HEK293 (cell line): Measurements from ENCODE around the gene SPATA2L.

Experiments
- CTCF ChIA-PET: fragments of 350-600 bp; formaldehyde crosslinking; extraction: SDS; loops from one replicate; lab custom pipeline; 2021; ENCODE audit warnings: antibody characterized with exemption; lab: Yijun Ruan, JAX
- POLR2A ChIA-PET: fragments of 300-600 bp; formaldehyde crosslinking; extraction: SDS; loops from one replicate; lab custom pipeline; 2020; ENCODE audit warnings: antibody characterized with exemption, inconsistent platforms; lab: Yijun Ruan, JAX
- H3K27ac ChIP-seq: fragments of 200-500 bp; sonication (Bioruptor generic); 2 replicates; pipeline ENCODE4 v1.5.1; 2014; ENCODE audit warnings: low read depth, low read length, control low read depth, inconsistent platforms; ENCODE audit errors: extremely low read depth
- H3K36me3 ChIP-seq, 2 experiments: fragments of 200-500 bp in 1 of 2; sonication (Bioruptor generic) in 1 of 2; 1 replicate in 1 of 2; 2 replicates in 1 of 2; pipeline ENCODE4 v1.5.1; 2014 to 2017; ENCODE audit warnings: inconsistent platforms in 2 of 2, low read length in 2 of 2; ENCODE audit not compliant: control insufficient read depth in 2 of 2, insufficient read depth in 1 of 2
- H3K4me1 ChIP-seq: fragments of 200-500 bp; sonication (Bioruptor generic); 2 replicates; pipeline ENCODE4 v1.5.1; 2014; ENCODE audit warnings: mild to moderate bottlenecking, low read length, inconsistent platforms; ENCODE audit not compliant: control insufficient read depth, insufficient read depth
- H3K4me3 ChIP-seq: 2 replicates; pipeline ENCODE4 v1.5.1; 2011; ENCODE audit warnings: low read depth, mild to moderate bottlenecking, control low read depth, low read length, moderate library complexity
- H3K9me3 ChIP-seq: fragments of 200-500 bp; sonication (Bioruptor generic); 2 replicates; pipeline ENCODE4 v1.5.1; 2014; ENCODE audit warnings: low read depth, low read length, inconsistent platforms; ENCODE audit not compliant: control insufficient read depth, insufficient read depth
- EGR2 ChIP-seq: fragments of 450-650 bp; formaldehyde crosslinking; IDR thresholded peaks from 2 replicates; pipeline ENCODE4 v1.5.1; 2016; ENCODE audit warnings: low read depth, missing biosample characterization, missing genetic modification characterization
- GLI2 ChIP-seq: fragments of 450-650 bp; formaldehyde crosslinking; IDR thresholded peaks from 2 replicates; pipeline ENCODE4; 2017; ENCODE audit warnings: missing biosample characterization, missing genetic modification characterization, low read depth, borderline replicate concordance
- GLIS1 ChIP-seq: fragments of 450-650 bp; formaldehyde crosslinking; IDR thresholded peaks from 2 replicates; pipeline ENCODE4 v1.5.1; 2016; ENCODE audit warnings: missing biosample characterization, missing genetic modification characterization
- GLIS2 ChIP-seq: fragments of 450-650 bp; formaldehyde crosslinking; IDR thresholded peaks from 2 replicates; pipeline ENCODE4 v1.5.1; 2016; ENCODE audit warnings: missing biosample characterization, missing genetic modification characterization
- KLF1 ChIP-seq: fragments of 450-650 bp; formaldehyde crosslinking; IDR thresholded peaks from 2 replicates; pipeline ENCODE4 v1.5.1; 2016; ENCODE audit warnings: missing biosample characterization, missing genetic modification characterization
- ZFHX2 ChIP-seq: fragments of 450-650 bp; formaldehyde crosslinking; conservative IDR thresholded peaks from 2 replicates; pipeline ENCODE4 v1.5.1; 2016; ENCODE audit warnings: missing biosample characterization, missing genetic modification characterization
- ZFP3 ChIP-seq: fragments of 450-650 bp; formaldehyde crosslinking; IDR thresholded peaks from 2 replicates; pipeline ENCODE4 v1.5.1; 2016; ENCODE audit warnings: low read depth, missing biosample characterization, missing genetic modification characterization
- ZNF121 ChIP-seq: fragments of 450-650 bp; formaldehyde crosslinking; IDR thresholded peaks from 2 replicates; pipeline ENCODE4 v1.5.1; 2016; ENCODE audit warnings: missing biosample characterization, missing genetic modification characterization
- ZNF324 ChIP-seq: fragments of 450-650 bp; formaldehyde crosslinking; IDR thresholded peaks from 2 replicates; pipeline ENCODE4 v1.5.1; 2016; ENCODE audit warnings: missing biosample characterization, missing genetic modification characterization
- ZNF48 ChIP-seq: fragments of 450-650 bp; formaldehyde crosslinking; IDR thresholded peaks from 2 replicates; pipeline ENCODE4 v1.5.1; 2016; ENCODE audit warnings: missing biosample characterization, missing genetic modification characterization
- ZNF548 ChIP-seq: fragments of 450-650 bp; formaldehyde crosslinking; IDR thresholded peaks from 2 replicates; pipeline ENCODE4 v1.5.1; 2016; ENCODE audit warnings: missing biosample characterization, missing genetic modification characterization
- ZNF558 ChIP-seq: fragments of 450-650 bp; formaldehyde crosslinking; IDR thresholded peaks from 2 replicates; pipeline ENCODE4 v1.5.1; 2016; ENCODE audit warnings: missing biosample characterization, missing genetic modification characterization
- ZNF596 ChIP-seq: fragments of 450-650 bp; IDR thresholded peaks from 2 replicates; pipeline ENCODE4 v1.5.0; 2018; ENCODE audit warnings: missing biosample characterization, mild to moderate bottlenecking, missing genetic modification characterization, moderate library complexity
- ZNF600 ChIP-seq: fragments of 450-650 bp; formaldehyde crosslinking; IDR thresholded peaks from 2 replicates; pipeline ENCODE4 v1.5.1; 2016; ENCODE audit warnings: missing biosample characterization, missing genetic modification characterization
- ZNF623 ChIP-seq: fragments of 450-650 bp; formaldehyde crosslinking; IDR thresholded peaks from 2 replicates; pipeline ENCODE4 v1.5.1; 2016; ENCODE audit warnings: missing biosample characterization, missing genetic modification characterization
- ZNF654 ChIP-seq: fragments of 450-650 bp; formaldehyde crosslinking; IDR thresholded peaks from 2 replicates; pipeline ENCODE4 v1.5.1; 2016; ENCODE audit warnings: low read depth, missing biosample characterization, missing genetic modification characterization
- ZNF776 ChIP-seq: fragments of 450-650 bp; formaldehyde crosslinking; IDR thresholded peaks from 2 replicates; pipeline ENCODE4 v1.5.0; 2017; ENCODE audit warnings: missing biosample characterization, missing genetic modification characterization, borderline replicate concordance
- TF ChIP-seq, protein P1 (sequence below): fragments of 450-650 bp; formaldehyde crosslinking; IDR thresholded peaks from 2 replicates; pipeline ENCODE4 v1.5.1; 2016; ENCODE audit warnings: missing biosample characterization, missing genetic modification characterization
- TF ChIP-seq, protein P2 (sequence below): fragments of 450-650 bp; formaldehyde crosslinking; IDR thresholded peaks from 2 replicates; pipeline ENCODE4 v1.5.1; 2017; ENCODE audit warnings: missing biosample characterization, missing genetic modification characterization
- TF ChIP-seq, protein P3 (sequence below): fragments of 450-650 bp; formaldehyde crosslinking; conservative IDR thresholded peaks from 2 replicates; pipeline ENCODE4 v1.5.1; 2016; ENCODE audit warnings: low read depth, missing biosample characterization, missing genetic modification characterization
- TF ChIP-seq, protein P4 (sequence below): fragments of 450-650 bp; formaldehyde crosslinking; IDR thresholded peaks from 2 replicates; pipeline ENCODE4 v1.5.1; 2017; ENCODE audit warnings: missing biosample characterization, missing genetic modification characterization

Gene SPATA2L

DNA sequence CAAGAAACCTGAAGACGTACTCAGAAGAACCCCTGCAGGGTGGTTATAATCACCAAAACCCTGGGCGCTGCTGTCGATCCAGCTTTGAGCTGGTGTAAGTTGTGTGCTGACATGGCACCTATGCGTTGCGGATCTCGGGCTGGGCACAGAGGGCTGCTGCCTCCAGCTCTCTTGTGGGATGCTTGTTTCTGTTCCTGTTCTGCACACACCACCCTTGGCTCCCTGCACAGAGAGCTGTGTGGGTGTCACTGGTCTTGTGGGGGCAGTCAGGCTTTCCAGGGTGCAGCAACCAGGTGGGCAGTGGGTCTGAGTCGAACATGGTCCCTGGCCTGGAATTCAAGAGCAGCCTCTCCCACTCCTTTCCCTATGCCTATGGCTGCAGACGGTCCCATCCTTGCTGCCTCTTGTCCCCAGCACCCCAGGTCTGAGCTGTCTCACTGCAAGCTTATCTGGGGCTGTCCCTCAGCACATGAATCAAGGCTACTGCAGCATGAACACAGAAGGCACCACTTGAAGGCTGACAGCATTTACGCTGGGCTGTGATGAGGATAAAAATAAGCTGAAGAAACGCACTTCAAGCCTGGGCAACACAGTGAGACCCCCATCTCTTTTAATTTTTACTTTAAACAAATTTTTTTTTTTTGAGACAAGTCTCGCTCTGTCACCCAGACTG lies 40.0 kb upstream of the SPATA2L start:
- ChIA-PET CTCF (interaction anchor here (0.6 to 1.4 kb wide), 4 partner anchors 16 to 170 kb away, joined by 3 to 5 read pairs (median 4); no protein-coding TSS in a partner anchor), POLR2A (interaction anchor here (0.7 to 3.1 kb wide), 2 partner anchors 13 to 36 kb away, joined by 3 to 10 read pairs; no protein-coding TSS in a partner anchor)
- Histone ChIP-seq H3K36me3 (peaks cover 40 to 97% of the 10 kb centered on the region in 2 experiments; a peak in 2 of 3 replicates), H3K4me3 (no peak overlapping the region), H3K4me1 (no peaks in the 10 kb centered on the region), H3K9me3 (no peaks in the 10 kb centered on the region), H3K27ac (no peak overlapping the region)
- peak; percentile 68; the same call in 1 of the 2 replicates for TF ChIP-seq EGR2 (tag by site-specific recombination)
- peak; percentile 43 for TF ChIP-seq ZFHX2
- no peak for TF ChIP-seq ZFP3 (tag by site-specific recombination)
- TF ChIP-seq ZNF600 = peak; percentile 83
- TF ChIP-seq, protein P1, sequence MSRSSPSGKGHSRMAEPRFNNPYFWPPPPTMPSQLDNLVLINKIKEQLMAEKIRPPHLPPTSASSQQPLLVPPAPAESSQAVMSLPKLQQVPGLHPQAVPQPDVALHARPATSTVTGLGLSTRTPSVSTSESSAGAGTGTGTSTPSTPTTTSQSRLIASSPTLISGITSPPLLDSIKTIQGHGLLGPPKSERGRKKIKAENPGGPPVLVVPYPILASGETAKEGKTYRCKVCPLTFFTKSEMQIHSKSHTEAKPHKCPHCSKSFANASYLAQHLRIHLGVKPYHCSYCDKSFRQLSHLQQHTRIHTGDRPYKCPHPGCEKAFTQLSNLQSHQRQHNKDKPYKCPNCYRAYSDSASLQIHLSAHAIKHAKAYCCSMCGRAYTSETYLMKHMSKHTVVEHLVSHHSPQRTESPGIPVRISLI (tag by site-specific recombination) = no peak
- TF ChIP-seq ZNF121 (tag by site-specific recombination) = peak; percentile 76; the same call in 1 of the 2 replicates
- no peak for TF ChIP-seq ZNF623 (tag by site-specific recombination)

DNA sequence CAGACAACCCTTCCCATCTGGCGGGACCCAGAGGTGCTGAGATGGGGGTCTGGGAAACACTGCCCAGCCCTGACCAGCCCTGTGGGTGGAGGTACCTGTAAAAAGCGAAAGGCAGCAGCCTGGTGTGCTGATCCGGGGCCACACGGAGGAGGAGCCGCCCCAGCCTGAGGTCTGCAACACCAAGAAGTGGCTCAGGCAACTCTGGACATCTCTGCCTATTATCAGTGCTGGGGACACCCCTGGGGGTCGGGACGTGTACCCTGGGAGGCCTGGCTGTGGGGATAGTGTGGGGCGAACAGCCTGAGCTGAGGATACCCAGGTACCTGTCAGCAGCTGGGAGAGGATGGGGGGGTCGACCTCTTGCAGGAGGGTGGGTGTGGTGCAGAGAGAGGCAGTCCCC lies 37.9 kb upstream of the SPATA2L start:
- H3K4me3 ChIP-seq = no peak overlapping the region
- ChIA-PET CTCF (interaction anchor here (0.6 to 0.7 kb wide), 2 partner anchors 26 to 40 kb away, joined by 3 read pairs; no protein-coding TSS in a partner anchor), POLR2A (interaction anchor here (0.9 to 2.0 kb wide), 3 partner anchors 33 to 134 kb away, joined by 3 to 6 read pairs (median 4); partner anchors contain the start of genes FANCA and TCF25)
- H3K4me1 ChIP-seq = no peaks in the 10 kb centered on the region
- peaks cover 53 to 97% of the 10 kb centered on the region in 2 experiments; a peak in 2 of 3 replicates for H3K36me3 ChIP-seq
- TF ChIP-seq ZNF596 (tag by site-specific recombination) (no peak), ZNF548 (tag by site-specific recombination) (no peak), GLIS1 (tag by site-specific recombination) (peak; percentile 95), ZNF324 (tag by site-specific recombination) (no peak), GLIS2 (tag by site-specific recombination) (peak; percentile 47; the same call in 1 of the 2 replicates), ZNF654 (tag by site-specific recombination) (no peak)
- TF ChIP-seq, protein P2, sequence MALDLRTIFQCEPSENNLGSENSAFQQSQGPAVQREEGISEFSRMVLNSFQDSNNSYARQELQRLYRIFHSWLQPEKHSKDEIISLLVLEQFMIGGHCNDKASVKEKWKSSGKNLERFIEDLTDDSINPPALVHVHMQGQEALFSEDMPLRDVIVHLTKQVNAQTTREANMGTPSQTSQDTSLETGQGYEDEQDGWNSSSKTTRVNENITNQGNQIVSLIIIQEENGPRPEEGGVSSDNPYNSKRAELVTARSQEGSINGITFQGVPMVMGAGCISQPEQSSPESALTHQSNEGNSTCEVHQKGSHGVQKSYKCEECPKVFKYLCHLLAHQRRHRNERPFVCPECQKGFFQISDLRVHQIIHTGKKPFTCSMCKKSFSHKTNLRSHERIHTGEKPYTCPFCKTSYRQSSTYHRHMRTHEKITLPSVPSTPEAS (tag by site-specific recombination) = no peak
- H3K27ac ChIP-seq = no peak overlapping the region
- no peaks in the 10 kb centered on the region for H3K9me3 ChIP-seq

- H3K4me3 ChIP-seq = no peak overlapping the region
- H3K4me1 ChIP-seq = no peaks in the 10 kb centered on the region
- H3K27ac ChIP-seq = no peak overlapping the region
- ChIA-PET CTCF (no interaction called here), POLR2A (interaction anchor here (1.0 to 2.0 kb wide), 3 partner anchors 78 to 161 kb away, joined by 3 to 6 read pairs (median 4); partner anchors contain the start of genes FANCA and TCF25)
- peaks cover 53 to 97% of the 10 kb centered on the region in 2 experiments; a peak in 2 of 3 replicates for H3K36me3 ChIP-seq
- no peaks in the 10 kb centered on the region for H3K9me3 ChIP-seq
- no peak for TF ChIP-seq ZNF48 (tag by site-specific recombination)
- TF ChIP-seq, protein P3, sequence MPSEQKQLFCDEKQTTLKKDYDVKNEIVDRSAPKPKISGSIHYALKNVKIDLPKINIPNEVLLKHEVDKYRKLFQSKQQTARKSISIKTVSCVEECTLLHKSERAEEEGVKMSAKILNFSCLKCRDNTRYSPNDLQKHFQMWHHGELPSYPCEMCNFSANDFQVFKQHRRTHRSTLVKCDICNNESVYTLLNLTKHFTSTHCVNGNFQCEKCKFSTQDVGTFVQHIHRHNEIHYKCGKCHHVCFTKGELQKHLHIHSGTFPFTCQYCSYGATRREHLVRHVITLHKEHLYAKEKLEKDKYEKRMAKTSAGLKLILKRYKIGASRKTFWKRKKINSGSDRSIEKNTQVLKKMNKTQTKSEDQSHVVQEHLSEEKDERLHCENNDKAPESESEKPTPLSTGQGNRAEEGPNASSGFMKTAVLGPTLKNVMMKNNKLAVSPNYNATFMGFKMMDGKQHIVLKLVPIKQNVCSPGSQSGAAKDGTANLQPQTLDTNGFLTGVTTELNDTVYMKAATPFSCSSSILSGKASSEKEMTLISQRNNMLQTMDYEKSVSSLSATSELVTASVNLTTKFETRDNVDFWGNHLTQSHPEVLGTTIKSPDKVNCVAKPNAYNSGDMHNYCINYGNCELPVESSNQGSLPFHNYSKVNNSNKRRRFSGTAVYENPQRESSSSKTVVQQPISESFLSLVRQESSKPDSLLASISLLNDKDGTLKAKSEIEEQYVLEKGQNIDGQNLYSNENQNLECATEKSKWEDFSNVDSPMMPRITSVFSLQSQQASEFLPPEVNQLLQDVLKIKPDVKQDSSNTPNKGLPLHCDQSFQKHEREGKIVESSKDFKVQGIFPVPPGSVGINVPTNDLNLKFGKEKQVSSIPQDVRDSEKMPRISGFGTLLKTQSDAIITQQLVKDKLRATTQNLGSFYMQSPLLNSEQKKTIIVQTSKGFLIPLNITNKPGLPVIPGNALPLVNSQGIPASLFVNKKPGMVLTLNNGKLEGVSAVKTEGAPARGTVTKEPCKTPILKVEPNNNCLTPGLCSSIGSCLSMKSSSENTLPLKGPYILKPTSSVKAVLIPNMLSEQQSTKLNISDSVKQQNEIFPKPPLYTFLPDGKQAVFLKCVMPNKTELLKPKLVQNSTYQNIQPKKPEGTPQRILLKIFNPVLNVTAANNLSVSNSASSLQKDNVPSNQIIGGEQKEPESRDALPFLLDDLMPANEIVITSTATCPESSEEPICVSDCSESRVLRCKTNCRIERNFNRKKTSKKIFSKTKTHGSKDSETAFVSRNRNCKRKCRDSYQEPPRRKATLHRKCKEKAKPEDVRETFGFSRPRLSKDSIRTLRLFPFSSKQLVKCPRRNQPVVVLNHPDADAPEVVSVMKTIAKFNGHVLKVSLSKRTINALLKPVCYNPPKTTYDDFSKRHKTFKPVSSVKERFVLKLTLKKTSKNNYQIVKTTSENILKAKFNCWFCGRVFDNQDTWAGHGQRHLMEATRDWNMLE = no peak
- no peak for TF ChIP-seq GLI2 (tag by site-specific recombination)
- no peak for TF ChIP-seq ZNF776 (tag by site-specific recombination)
- TF ChIP-seq KLF1 (tag by site-specific recombination) = no peak
- no peak for TF ChIP-seq ZNF558 (tag by site-specific recombination)
- TF ChIP-seq, protein P4, sequence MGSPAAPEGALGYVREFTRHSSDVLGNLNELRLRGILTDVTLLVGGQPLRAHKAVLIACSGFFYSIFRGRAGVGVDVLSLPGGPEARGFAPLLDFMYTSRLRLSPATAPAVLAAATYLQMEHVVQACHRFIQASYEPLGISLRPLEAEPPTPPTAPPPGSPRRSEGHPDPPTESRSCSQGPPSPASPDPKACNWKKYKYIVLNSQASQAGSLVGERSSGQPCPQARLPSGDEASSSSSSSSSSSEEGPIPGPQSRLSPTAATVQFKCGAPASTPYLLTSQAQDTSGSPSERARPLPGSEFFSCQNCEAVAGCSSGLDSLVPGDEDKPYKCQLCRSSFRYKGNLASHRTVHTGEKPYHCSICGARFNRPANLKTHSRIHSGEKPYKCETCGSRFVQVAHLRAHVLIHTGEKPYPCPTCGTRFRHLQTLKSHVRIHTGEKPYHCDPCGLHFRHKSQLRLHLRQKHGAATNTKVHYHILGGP (tag by site-specific recombination) = no peak
Observed at GRCh38 chr16:89738538-89739317, 37.2 kb upstream of the SPATA2L start.
